Measurements from ENCODE around the gene WDR20.
"Not testable (repeated sequence)": the region's sequence is repeated elsewhere in the genome, so short reads cannot be mapped to it uniquely, and the experiment has no call there.

The WDR20 gene

DNA sequence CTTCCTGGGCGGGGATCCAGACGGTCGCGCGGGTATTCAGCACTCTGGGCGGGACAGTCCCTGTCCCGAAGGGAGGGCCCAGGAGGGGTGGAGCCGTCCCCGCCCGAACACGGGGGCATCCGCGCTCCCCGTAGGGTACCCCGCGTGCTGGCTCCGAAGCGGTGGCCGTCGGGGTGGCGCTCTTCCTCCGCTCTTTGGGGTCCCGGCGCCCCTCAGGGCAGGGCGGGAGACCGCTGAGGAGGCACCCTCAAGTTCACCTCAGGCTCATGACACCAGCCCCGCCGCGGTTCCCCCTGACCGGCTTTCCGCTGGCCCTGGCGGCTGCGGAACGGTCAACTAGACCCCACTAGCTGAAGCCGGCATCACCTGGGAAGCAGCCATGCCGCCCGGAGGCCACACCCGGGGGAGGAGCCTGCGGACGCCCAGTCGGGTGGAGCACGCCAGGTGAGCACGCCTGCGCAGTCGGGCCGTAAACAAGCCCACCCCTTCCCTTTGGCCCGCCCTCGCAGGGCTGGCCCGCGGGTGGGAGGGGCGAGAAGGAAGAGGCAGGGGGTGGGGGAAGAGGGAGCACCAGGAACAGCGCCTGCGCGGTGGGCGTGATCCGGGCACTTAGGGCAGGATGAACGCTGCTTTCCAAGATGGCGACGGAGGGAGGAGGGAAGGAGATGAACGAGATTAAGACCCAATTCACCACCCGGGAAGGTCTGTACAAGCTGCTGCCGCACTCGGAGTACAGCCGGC lies at the start of gene WDR20:
Gene WDR20 (plus strand): TSS at position 612 of the 741 bp plus-strand sequence. CDS start 27 bp downstream, at position 639.
- peak; percentile 98 for DNase-seq

- no peak for DNase-seq
Measured at GRCh38 chr14:102090713-102091112, 49.0 kb upstream of the WDR20 start.

- no peak for DNase-seq
Measured at GRCh38 chr14:102092806-102093205, 46.9 kb upstream of the WDR20 start.

GRCh38 chr14:102094101-102094500 lies 45.6 kb upstream of the WDR20 start:
- no peak for DNase-seq

DNA sequence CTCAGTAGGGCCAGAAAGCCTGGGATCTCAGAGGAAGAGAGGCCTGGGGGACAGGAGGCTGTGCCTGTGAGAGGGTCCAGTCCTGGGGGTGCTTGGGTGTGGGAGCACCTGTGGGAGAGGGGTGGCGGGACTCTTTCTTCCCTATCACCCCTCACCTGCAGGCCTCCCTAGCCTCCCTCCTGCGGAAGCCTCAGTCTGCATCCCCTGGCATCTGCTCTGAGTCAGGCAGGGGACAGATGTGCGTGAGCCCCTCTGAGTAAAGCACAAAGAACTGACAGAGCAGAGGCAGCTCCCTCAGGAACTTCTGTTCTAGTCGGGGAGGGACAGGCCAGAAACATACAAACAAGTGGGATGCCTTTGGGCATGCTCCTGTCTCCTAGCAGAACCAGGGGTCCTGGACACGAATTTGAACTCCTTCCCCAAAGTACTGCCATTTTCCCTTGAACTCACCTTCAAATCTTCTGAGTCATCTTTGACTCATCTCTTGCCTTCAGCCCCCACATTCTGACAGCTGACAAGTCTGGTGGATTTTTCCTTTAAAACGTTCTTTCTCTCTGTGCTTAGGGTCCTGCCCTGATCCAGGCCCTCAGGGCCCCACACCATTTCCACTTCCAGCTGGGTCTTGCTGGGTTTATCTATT lies 44.3 kb upstream of the WDR20 start:
- no peak for DNase-seq

DNA sequence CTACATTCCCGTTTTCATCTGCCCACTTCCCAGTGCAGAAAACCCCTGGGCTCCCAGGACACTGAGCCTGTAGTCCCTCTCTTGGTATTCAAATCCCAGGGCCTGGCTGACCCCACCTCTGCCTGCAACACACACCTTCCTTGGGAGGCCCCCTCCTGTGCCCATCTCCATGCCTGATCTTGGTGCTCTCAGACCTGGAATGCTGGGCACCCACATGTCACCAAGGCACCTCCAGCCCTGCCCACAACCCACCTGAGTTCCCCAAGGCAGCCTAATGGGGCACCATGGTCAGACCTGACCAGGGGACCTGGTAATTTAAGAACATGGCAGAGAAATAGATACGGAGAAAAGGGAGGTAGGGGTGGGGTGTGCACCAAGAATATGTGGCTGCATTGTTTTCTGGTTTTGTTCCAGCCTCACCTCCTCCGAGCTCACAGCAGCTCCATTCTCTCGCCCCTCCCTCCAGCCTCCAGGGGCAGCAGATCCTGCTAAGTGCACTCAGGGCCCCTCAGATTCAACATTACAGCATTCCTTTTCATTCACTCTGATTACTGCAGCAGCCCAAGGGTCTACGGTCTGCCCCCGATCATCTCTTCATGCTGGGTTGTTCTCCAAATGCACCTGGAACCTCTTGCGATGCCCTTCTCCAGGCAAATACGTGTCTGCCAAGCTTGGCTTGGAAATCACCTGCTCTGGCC lies 43.7 kb upstream of the WDR20 start:
- DNase-seq = no peak

DNA sequence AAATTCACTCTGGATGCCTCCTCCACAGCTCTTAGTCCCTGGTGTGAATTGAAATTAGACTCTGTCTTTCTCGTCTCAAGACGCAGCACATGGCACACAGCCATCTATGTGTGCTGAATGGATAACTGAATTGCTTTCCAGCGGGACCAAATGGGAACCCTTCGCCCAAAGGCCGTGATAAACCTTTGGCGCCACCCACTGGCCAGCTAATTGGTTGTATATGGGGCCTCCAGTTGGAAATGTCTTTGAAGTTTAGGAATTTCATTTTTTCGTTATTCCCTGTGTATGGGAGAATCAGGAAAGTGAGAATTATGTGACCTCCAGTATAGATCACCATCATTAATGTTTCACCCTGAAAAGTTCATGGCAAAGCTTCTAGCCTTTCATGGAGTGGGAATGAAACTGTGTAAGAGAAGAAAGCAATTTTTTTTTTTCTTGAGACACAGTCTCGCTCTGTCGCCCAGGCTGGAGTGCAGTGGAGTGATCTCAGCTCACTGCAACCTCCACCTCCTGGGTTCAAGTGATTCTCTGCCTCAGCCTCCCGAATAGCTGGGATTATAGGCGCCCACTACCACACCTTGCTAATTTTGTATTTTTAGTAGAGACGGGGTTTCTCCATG lies 43.0 kb upstream of the WDR20 start:
- DNase-seq = peak; percentile 71

GRCh38 chr14:102097441-102098135 lies 42.1 kb upstream of the WDR20 start:
- DNase-seq = no peak

GRCh38 chr14:102103062-102103695 lies 36.5 kb upstream of the WDR20 start:
- no peak for DNase-seq

DNA sequence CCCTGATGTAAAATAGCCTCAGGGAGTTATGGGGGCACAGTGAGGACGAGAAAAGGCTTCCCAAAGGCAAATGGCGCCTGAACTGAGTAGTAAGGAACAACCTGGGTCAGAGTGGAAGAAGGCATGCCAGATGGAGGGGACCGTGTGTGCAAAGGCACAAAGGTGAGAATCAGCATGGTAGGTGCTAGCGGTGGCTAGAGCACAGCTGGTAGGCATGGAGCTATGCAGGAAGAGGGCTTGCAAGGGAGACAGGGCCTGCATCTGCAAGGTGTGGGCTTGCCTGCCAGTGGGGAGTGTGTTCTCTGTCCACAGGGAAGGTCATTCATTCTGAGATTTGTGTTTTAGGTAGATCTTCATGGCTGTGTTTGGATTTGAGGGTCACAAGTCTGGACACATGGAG lies 34.3 kb upstream of the WDR20 start:
- DNase-seq = no peak

GRCh38 chr14:102109332-102109731 lies 30.4 kb upstream of the WDR20 start:
- DNase-seq = not testable (repeated sequence)

- no peak for DNase-seq
Measured at GRCh38 chr14:102111101-102111500, 28.6 kb upstream of the WDR20 start.

DNA sequence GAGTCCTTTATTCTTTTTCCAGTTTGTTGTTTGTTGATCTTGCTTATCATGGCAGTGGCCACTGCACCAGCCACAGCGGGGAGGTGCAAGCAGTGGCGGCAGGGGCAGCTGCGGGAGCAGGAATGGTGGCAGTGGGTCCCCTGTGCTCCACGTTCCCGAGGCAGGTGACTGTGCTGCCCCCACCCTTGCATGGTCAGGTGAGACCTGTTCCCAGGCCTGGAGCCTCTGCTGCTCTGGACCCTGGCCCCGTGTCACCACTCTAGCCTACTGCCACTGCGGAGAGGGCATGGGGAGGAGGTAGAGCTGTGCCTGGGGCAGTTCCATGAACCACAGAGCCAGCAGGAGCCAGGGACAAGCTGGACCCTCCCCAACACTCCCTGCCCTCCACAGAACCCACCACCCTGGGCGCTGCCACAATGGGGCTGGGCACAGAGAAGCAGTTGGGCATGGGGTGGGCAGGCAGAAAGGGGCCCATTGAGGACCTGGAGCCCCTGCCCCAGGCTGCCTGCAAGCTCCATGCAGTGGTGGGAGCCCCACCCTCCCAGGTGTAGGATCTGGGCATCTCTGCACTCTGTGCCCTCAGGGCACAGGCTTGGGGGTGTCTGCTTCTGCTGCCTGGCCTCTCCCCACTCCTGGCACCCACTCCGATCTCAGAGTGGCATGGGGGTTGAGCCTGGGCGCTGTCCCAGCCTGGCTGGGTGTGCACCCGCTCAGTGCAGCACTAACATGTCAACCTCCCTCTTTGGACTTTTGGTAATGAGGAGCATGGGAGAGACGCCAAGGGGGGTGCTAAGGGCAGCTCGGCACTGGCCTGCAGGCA lies 23.1 kb upstream of the WDR20 start:
- no peak for DNase-seq

DNA sequence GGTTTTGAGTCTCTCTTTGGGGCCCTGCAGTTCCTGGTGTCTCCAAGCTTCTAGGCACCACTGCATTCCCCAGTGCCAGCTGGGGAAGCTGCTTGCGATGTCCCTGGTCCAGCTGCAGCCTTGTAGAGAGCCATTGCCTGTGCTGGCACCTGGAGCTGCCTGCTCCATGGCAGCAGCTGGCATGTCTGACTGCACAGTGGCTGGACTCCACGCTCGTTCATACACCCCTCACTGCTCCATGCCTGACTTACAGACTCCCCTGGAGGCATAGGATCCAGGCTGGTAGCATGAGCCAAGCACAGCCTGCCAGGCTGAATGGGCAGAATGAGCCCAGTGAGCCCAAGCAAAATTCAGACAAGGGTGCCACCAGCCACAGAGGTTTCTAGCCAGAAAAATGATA lies 21.8 kb upstream of the WDR20 start:
- DNase-seq = no peak

DNA sequence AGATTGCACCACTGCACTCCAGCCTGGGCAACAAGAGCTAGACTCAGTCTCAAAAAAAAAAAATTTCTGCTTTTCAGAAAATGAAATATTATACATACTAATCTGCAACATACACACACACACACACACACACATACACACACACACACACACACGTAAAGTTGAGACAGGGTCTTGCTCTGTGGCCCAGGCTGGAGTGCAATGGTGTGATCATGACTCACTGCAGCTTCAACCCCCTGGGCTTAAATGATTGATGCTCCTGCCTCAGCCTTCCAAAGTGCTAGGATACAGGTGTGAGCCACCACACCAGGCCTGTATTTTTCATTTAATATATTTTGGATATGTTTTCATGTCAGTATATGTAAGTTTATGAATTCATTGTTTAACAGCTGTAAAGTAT lies 18.8 kb upstream of the WDR20 start:
- DNase-seq = no peak

DNA sequence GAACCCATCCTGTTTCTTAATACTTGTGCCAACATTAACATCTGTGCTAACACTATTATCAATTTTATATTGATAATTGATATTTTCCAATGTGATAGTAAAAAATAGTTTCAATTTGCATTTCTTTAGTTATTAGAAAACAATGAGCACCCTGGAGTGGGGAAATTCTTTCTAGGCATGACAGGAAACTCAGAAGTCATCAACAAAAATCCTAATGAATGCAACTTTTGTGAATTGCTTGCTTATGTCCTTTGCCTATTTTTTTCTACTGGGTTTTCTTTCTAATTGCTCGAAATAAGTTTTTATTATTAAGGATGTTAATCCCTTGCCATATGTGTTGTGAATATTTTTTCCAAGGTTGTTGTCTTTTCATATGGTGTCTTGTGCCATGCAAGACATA lies 18.1 kb upstream of the WDR20 start:
- no peak for DNase-seq

GRCh38 chr14:102124419-102124818 lies 15.3 kb upstream of the WDR20 start:
- no peak for DNase-seq

DNA sequence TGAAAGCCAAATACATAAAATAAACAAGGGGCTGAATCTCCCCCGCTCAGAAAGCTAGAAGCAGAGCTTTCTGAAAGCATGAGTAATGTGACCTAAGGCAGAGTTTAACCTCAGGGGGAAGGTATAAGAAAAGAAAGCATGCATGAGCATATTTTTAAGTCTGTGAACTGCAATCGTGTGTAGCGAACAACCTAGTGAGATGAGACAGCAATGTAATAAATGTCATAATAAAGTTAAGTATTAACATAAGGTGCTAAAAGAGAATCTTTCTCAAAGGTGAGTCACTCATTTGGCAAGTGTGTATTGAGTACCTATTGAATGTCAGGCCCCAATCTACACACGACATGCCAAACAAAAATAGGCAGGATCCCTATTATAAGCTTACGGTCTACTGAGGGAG lies 14.2 kb upstream of the WDR20 start:
- no peak for DNase-seq

GRCh38 chr14:102126807-102127455 lies 12.8 kb upstream of the WDR20 start:
- no peak for DNase-seq

DNA sequence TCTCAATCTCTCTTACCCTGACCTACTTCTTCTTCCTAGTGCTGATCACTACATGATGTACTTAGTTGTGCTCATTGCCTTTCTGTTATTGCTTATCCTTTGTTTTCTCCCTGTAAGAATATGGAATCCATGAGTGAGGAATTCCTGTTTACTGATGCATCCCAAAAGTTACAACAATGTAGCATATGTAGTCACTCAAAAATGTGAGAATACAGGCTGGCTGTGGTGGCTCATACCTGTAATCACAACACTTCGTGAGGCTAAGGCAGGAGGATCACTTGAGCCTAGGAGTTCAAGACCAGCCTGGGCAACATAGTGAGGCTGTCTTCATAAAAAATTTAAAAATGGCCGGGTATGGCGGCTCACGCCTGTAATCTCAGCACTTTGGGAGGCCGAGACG lies 8.0 kb upstream of the WDR20 start:
- DNase-seq = no peak

DNA sequence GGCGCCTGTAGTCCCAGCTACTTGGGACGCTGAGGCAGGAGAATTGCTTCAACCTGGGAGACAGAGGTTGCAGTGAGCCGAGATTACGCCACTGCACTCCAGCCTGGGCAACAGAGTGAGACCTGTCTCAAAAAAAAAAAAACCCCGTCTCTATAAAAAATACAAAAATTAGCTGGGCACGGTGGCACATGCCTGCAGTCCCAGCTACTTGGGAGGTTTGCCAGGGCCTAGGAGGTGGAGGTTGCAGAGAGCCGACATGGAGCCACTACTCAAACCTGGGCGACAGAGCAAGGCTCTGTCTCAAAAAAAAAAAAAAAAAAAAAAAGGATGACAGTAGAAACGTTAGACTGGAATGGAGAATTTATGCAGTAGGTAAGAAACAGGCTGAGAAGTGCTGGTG lies 5.7 kb upstream of the WDR20 start:
- DNase-seq = not testable (repeated sequence)

Measured in NCI-H1105 (cell line).